ENCODE measurements around the gene CLECL1. TPM values are rescaled to one million over a fixed set of nuclear protein-coding genes. Genes with fewer than 3 reads are reported as not detected.

CLECL1 gene
- total RNA-seq, 1 experiment from 2014 or later: not detected

GRCh38 chr12:9711664-9712063 is 21.2 kb downstream of the CLECL1 start:
- no peak for ATAC-seq

More at GRCh38 chr12:9711664-9712063, 21.2 kb downstream of the CLECL1 start:
- TF ChIP-seq EGR1 (IDR thresholded peaks at IDR 0.05; ENCODE audit: low read depth) (no peak), ZBTB33 (IDR thresholded peaks at IDR 0.05; ENCODE audit: extremely low read depth, insufficient replicate concordance, low read length) (no peak), EZH2 (IDR thresholded peaks at IDR 0.05) (no peak), POLR2A (IDR thresholded peaks at IDR 0.05; ENCODE audit: borderline replicate concordance, extremely low read depth, insufficient read depth, insufficient read length) (no peak), MAX (IDR thresholded peaks at IDR 0.05) (no peak), CBX3 (IDR thresholded peaks at IDR 0.05; ENCODE audit: low read depth) (no peak), TCF7L2 (IDR thresholded peaks at IDR 0.05; ENCODE audit: borderline replicate concordance, extremely low read depth, insufficient read depth, insufficient read length) (no peak), ATF3 (IDR thresholded peaks at IDR 0.05) (no peak), SP1 (IDR thresholded peaks at IDR 0.05; ENCODE audit: low read depth) (no peak), EZH2phosphoT487 (IDR thresholded peaks at IDR 0.05; ENCODE audit: borderline replicate concordance) (no peak), YY1 (IDR thresholded peaks at IDR 0.05; ENCODE audit: extremely low read depth, insufficient replicate concordance, low read depth, low read length) (no peak), ZFX (IDR thresholded peaks at IDR 0.05) (no peak), RAD21 (IDR thresholded peaks at IDR 0.05; ENCODE audit: low read depth) (no peak), SIN3A (IDR thresholded peaks at IDR 0.05; ENCODE audit: low read depth) (no peak), JUND (IDR thresholded peaks at IDR 0.05) (no peak), FOSL1 (IDR thresholded peaks at IDR 0.05; ENCODE audit: low read depth) (no peak), CEBPB (IDR thresholded peaks at IDR 0.05; ENCODE audit: low read depth) (no peak)
- Histone ChIP-seq H3K27me3 (ENCODE audit: insufficient read depth, low read length) (no peaks in the 10 kb centered on the region), H3K4me1 (ENCODE audit: control insufficient read depth in 1 of 2, insufficient read depth in 2 of 2, low read length in 2 of 2) (no peaks in the 10 kb centered on the region), H3K9me2 (ENCODE audit: insufficient read depth) (no peaks in the 10 kb centered on the region), H3K4me2 (ENCODE audit: low read length) (no peak overlapping the region), H3K27ac (ENCODE audit: low read depth, low read length) (no peak overlapping the region), H3K4me3 (replicated peaks in 1 of 2; ENCODE audit: low read depth in 1 of 2, low read length in 2 of 2) (no peak overlapping the region), H3K36me3 (ENCODE audit: control insufficient read depth in 1 of 2, insufficient read depth in 2 of 2, low read length in 2 of 2) (no peaks in the 10 kb centered on the region), H4K20me1 (ENCODE audit: insufficient read depth) (no peaks in the 10 kb centered on the region), H3K9me3 (ENCODE audit: control insufficient read depth in 1 of 2, insufficient read depth in 1 of 2, low read depth in 1 of 2, low read length in 2 of 2) (no peaks in the 10 kb centered on the region), H3K79me2 (ENCODE audit: insufficient read depth, low read length) (no peaks in the 10 kb centered on the region), H2AFZ (ENCODE audit: low read depth, low read length, poor library complexity, severe bottlenecking) (no peak overlapping the region), H3K9ac (ENCODE audit: low read length) (no peak overlapping the region)
- RAD21 ChIA-PET (ENCODE audit: low non-redundant PET in 1 of 2, low total read pairs in 2 of 2, uncharacterized antibody in 2 of 2, unreplicated experiment in 2 of 2): no interaction called here
- BruUV-seq (replicated peaks): no TSS peak
- intact Hi-C loops (cut with micrococcal nuclease): no loop called here
- POLR2A ChIA-PET: no interaction called here
- CTCF ChIA-PET: interaction anchor here (0.8 to 0.9 kb wide), 2 partner anchors 13 to 31 kb away, joined by 3 read pairs; no protein-coding TSS in a partner anchor
- DNase-seq (ENCODE audit: low read depth, low spot score): no peak

Measured in HCT116 (cell line).